ENCODE measurements around the gene NOP16.

NOP16 gene

GRCh38 chr5:176426876-176427275 is 38.5 kb upstream of the NOP16 start:
- H3K9ac ChIP-seq (ENCODE audit: low read length): no peak overlapping the region

GRCh38 chr5:176425791-176426190 is 37.4 kb upstream of the NOP16 start:
- H3K56ac ChIP-seq (ENCODE audit: low read length): no peak overlapping the region
- no peak for DNase-seq
- H2BK15ac ChIP-seq (replicated peaks; ENCODE audit: low read depth): no peak overlapping the region
- no peak overlapping the region for H3K9ac ChIP-seq (ENCODE audit: low read length)
- H2AK5ac ChIP-seq (ENCODE audit: low read length): no peak overlapping the region
- H3K4me3 ChIP-seq (ENCODE audit: low read length): no peak overlapping the region
- no peak overlapping the region for H3K27ac ChIP-seq (ENCODE audit: low read depth, low read length)
- no peaks in the 10 kb centered on the region for H3K79me1 ChIP-seq (ENCODE audit: low read length)
- H3K36me3 ChIP-seq (ENCODE audit: control insufficient read depth, insufficient read depth, low read length): no peaks in the 10 kb centered on the region
- no peak overlapping the region for H2BK120ac ChIP-seq (ENCODE audit: low read depth, low read length)
- no peak overlapping the region for H3K18ac ChIP-seq (ENCODE audit: low read length)
- no peaks in the 10 kb centered on the region for H3K27me3 ChIP-seq (ENCODE audit: insufficient read depth, low read length, poor library complexity)
- no peak overlapping the region for H3K4me2 ChIP-seq (ENCODE audit: low read length)
- H3K23ac ChIP-seq (ENCODE audit: low read length): no peak overlapping the region
- H2BK5ac ChIP-seq (ENCODE audit: low read length): no peak overlapping the region
- no peaks in the 10 kb centered on the region for H3K4me1 ChIP-seq (ENCODE audit: control insufficient read depth, low read depth, low read length)
- no peak overlapping the region for H4K8ac ChIP-seq (ENCODE audit: low read depth, low read length)
- no peaks in the 10 kb centered on the region for H3K79me2 ChIP-seq (ENCODE audit: control insufficient read depth, insufficient read depth, low read length)
- H4K5ac ChIP-seq (ENCODE audit: low read length): no peak overlapping the region
- no CpG with 5 or more reads among the region's 1 CpG for WGBS (ENCODE audit: extremely low coverage, insufficient coverage, low lambda C conversion rate)
- no peak overlapping the region for H3K4ac ChIP-seq (ENCODE audit: low read depth, low read length)

More at GRCh38 chr5:176426876-176427275, 38.5 kb upstream of the NOP16 start:
- no peak overlapping the region for H2BK15ac ChIP-seq (replicated peaks; ENCODE audit: low read depth)
- no peak overlapping the region for H3K27ac ChIP-seq (ENCODE audit: low read depth, low read length)
- no peak for DNase-seq
- H2AK5ac ChIP-seq (ENCODE audit: low read length): no peak overlapping the region
- H2BK120ac ChIP-seq (ENCODE audit: low read depth, low read length): no peak overlapping the region
- no peak overlapping the region for H3K23ac ChIP-seq (ENCODE audit: low read length)
- no peaks in the 10 kb centered on the region for H3K79me1 ChIP-seq (ENCODE audit: low read length)
- WGBS (ENCODE audit: extremely low coverage, insufficient coverage, low lambda C conversion rate): no CpG with 5 or more reads among the region's 1 CpG
- H4K5ac ChIP-seq (ENCODE audit: low read length): no peak overlapping the region
- H3K4me1 ChIP-seq (ENCODE audit: control insufficient read depth, low read depth, low read length): no peaks in the 10 kb centered on the region
- no peak overlapping the region for H4K8ac ChIP-seq (ENCODE audit: low read depth, low read length)
- H3K4me3 ChIP-seq (ENCODE audit: low read length): no peak overlapping the region
- no peak overlapping the region for H3K4me2 ChIP-seq (ENCODE audit: low read length)
- no peaks in the 10 kb centered on the region for H3K79me2 ChIP-seq (ENCODE audit: control insufficient read depth, insufficient read depth, low read length)
- no peak overlapping the region for H3K18ac ChIP-seq (ENCODE audit: low read length)
- H3K4ac ChIP-seq (ENCODE audit: low read depth, low read length): no peak overlapping the region
- no peaks in the 10 kb centered on the region for H3K36me3 ChIP-seq (ENCODE audit: control insufficient read depth, insufficient read depth, low read length)
- no peak overlapping the region for H3K56ac ChIP-seq (ENCODE audit: low read length)
- H2BK5ac ChIP-seq (ENCODE audit: low read length): no peak overlapping the region
- H3K27me3 ChIP-seq (ENCODE audit: insufficient read depth, low read length, poor library complexity): no peaks in the 10 kb centered on the region

- WGBS (ENCODE audit: extremely low coverage, insufficient coverage, low lambda C conversion rate): no CpG with 5 or more reads among the region's 1 CpG
- no peak overlapping the region for H2BK15ac ChIP-seq (replicated peaks; ENCODE audit: low read depth)
- no peaks in the 10 kb centered on the region for H3K36me3 ChIP-seq (ENCODE audit: control insufficient read depth, insufficient read depth, low read length)
- no peaks in the 10 kb centered on the region for H3K79me2 ChIP-seq (ENCODE audit: control insufficient read depth, insufficient read depth, low read length)
- H3K23ac ChIP-seq (ENCODE audit: low read length): no peak overlapping the region
- H3K4me1 ChIP-seq (ENCODE audit: control insufficient read depth, low read depth, low read length): no peaks in the 10 kb centered on the region
- H2BK5ac ChIP-seq (ENCODE audit: low read length): no peak overlapping the region
- no peak overlapping the region for H2AK5ac ChIP-seq (ENCODE audit: low read length)
- no peak overlapping the region for H3K4me2 ChIP-seq (ENCODE audit: low read length)
- no peak for DNase-seq
- H4K8ac ChIP-seq (ENCODE audit: low read depth, low read length): no peak overlapping the region
- no peak overlapping the region for H3K27ac ChIP-seq (ENCODE audit: low read depth, low read length)
- no peaks in the 10 kb centered on the region for H3K79me1 ChIP-seq (ENCODE audit: low read length)
- H3K56ac ChIP-seq (ENCODE audit: low read length): no peak overlapping the region
- no peak overlapping the region for H4K5ac ChIP-seq (ENCODE audit: low read length)
- H3K4me3 ChIP-seq (ENCODE audit: low read length): no peak overlapping the region
- H3K27me3 ChIP-seq (ENCODE audit: insufficient read depth, low read length, poor library complexity): no peaks in the 10 kb centered on the region
- H3K18ac ChIP-seq (ENCODE audit: low read length): no peak overlapping the region
- H3K9ac ChIP-seq (ENCODE audit: low read length): no peak overlapping the region
- H2BK120ac ChIP-seq (ENCODE audit: low read depth, low read length): no peak overlapping the region
- H3K4ac ChIP-seq (ENCODE audit: low read depth, low read length): no peak overlapping the region
Observed at GRCh38 chr5:176425138-176425537, 36.7 kb upstream of the NOP16 start.

GRCh38 chr5:176424181-176424580 is 35.8 kb upstream of the NOP16 start:
- Histone ChIP-seq H3K9ac (ENCODE audit: low read length) (no peak overlapping the region), H3K27me3 (ENCODE audit: insufficient read depth, low read length, poor library complexity) (no peaks in the 10 kb centered on the region), H2BK15ac (replicated peaks; ENCODE audit: low read depth) (no peak overlapping the region), H4K5ac (ENCODE audit: low read length) (no peak overlapping the region), H4K8ac (ENCODE audit: low read depth, low read length) (no peak overlapping the region), H2AK5ac (ENCODE audit: low read length) (no peak overlapping the region), H3K4ac (ENCODE audit: low read depth, low read length) (no peak overlapping the region), H3K4me2 (ENCODE audit: low read length) (no peak overlapping the region), H3K56ac (ENCODE audit: low read length) (no peak overlapping the region), H3K4me1 (ENCODE audit: control insufficient read depth, low read depth, low read length) (no peaks in the 10 kb centered on the region), H3K4me3 (ENCODE audit: low read length) (no peak overlapping the region), H3K18ac (ENCODE audit: low read length) (no peak overlapping the region), H3K79me1 (ENCODE audit: low read length) (no peaks in the 10 kb centered on the region), H3K23ac (ENCODE audit: low read length) (no peak overlapping the region), H3K27ac (ENCODE audit: low read depth, low read length) (no peak overlapping the region), H2BK5ac (ENCODE audit: low read length) (no peak overlapping the region), H3K36me3 (ENCODE audit: control insufficient read depth, insufficient read depth, low read length) (no peaks in the 10 kb centered on the region), H2BK120ac (ENCODE audit: low read depth, low read length) (no peak overlapping the region), H3K79me2 (ENCODE audit: control insufficient read depth, insufficient read depth, low read length) (no peaks in the 10 kb centered on the region)
- DNase-seq: no peak
- WGBS (ENCODE audit: extremely low coverage, insufficient coverage, low lambda C conversion rate): no CpG with 5 or more reads among the region's 3 CpGs

- no peaks in the 10 kb centered on the region for H3K4me1 ChIP-seq (ENCODE audit: control insufficient read depth, low read depth, low read length)
- H3K4me2 ChIP-seq (ENCODE audit: low read length): no peak overlapping the region
- no peak overlapping the region for H2AK5ac ChIP-seq (ENCODE audit: low read length)
- H4K8ac ChIP-seq (ENCODE audit: low read depth, low read length): no peak overlapping the region
- H4K5ac ChIP-seq (ENCODE audit: low read length): no peak overlapping the region
- H3K79me1 ChIP-seq (ENCODE audit: low read length): no peaks in the 10 kb centered on the region
- peak; percentile 59 for DNase-seq
- H3K23ac ChIP-seq (ENCODE audit: low read length): no peak overlapping the region
- H3K79me2 ChIP-seq (ENCODE audit: control insufficient read depth, insufficient read depth, low read length): no peaks in the 10 kb centered on the region
- no peaks in the 10 kb centered on the region for H3K27me3 ChIP-seq (ENCODE audit: insufficient read depth, low read length, poor library complexity)
- no peak overlapping the region for H3K56ac ChIP-seq (ENCODE audit: low read length)
- no peak overlapping the region for H3K4ac ChIP-seq (ENCODE audit: low read depth, low read length)
- H2BK120ac ChIP-seq (ENCODE audit: low read depth, low read length): no peak overlapping the region
- no CpG with 5 or more reads among the region's 2 CpGs for WGBS (ENCODE audit: extremely low coverage, insufficient coverage, low lambda C conversion rate)
- peak overlapping the region; percentile 60 for H3K27ac ChIP-seq (ENCODE audit: low read depth, low read length)
- H3K18ac ChIP-seq (ENCODE audit: low read length): no peak overlapping the region
- H2BK15ac ChIP-seq (replicated peaks; ENCODE audit: low read depth): no peak overlapping the region
- H3K9ac ChIP-seq (ENCODE audit: low read length): no peak overlapping the region
- no peaks in the 10 kb centered on the region for H3K36me3 ChIP-seq (ENCODE audit: control insufficient read depth, insufficient read depth, low read length)
- H3K4me3 ChIP-seq (ENCODE audit: low read length): no peak overlapping the region
- H2BK5ac ChIP-seq (ENCODE audit: low read length): no peak overlapping the region
Observed at GRCh38 chr5:176420972-176421544, 32.7 kb upstream of the NOP16 start.

GRCh38 chr5:176420086-176420485 is 31.7 kb upstream of the NOP16 start:
- Histone ChIP-seq H3K27me3 (ENCODE audit: insufficient read depth, low read length, poor library complexity) (no peaks in the 10 kb centered on the region), H3K27ac (ENCODE audit: low read depth, low read length) (no peak overlapping the region), H3K4me3 (ENCODE audit: low read length) (no peak overlapping the region), H3K18ac (ENCODE audit: low read length) (no peak overlapping the region), H3K23ac (ENCODE audit: low read length) (no peak overlapping the region), H4K8ac (ENCODE audit: low read depth, low read length) (no peak overlapping the region), H2BK15ac (replicated peaks; ENCODE audit: low read depth) (no peak overlapping the region), H3K9ac (ENCODE audit: low read length) (no peak overlapping the region), H3K79me1 (ENCODE audit: low read length) (no peaks in the 10 kb centered on the region), H4K5ac (ENCODE audit: low read length) (no peak overlapping the region), H3K4me1 (ENCODE audit: control insufficient read depth, low read depth, low read length) (no peaks in the 10 kb centered on the region), H2AK5ac (ENCODE audit: low read length) (no peak overlapping the region), H3K4me2 (ENCODE audit: low read length) (no peak overlapping the region), H3K4ac (ENCODE audit: low read depth, low read length) (no peak overlapping the region), H2BK120ac (ENCODE audit: low read depth, low read length) (no peak overlapping the region), H3K79me2 (ENCODE audit: control insufficient read depth, insufficient read depth, low read length) (no peaks in the 10 kb centered on the region), H2BK5ac (ENCODE audit: low read length) (no peak overlapping the region), H3K36me3 (ENCODE audit: control insufficient read depth, insufficient read depth, low read length) (no peaks in the 10 kb centered on the region), H3K56ac (ENCODE audit: low read length) (no peak overlapping the region)
- no CpG with 5 or more reads among the region's 5 CpGs for WGBS (ENCODE audit: extremely low coverage, insufficient coverage, low lambda C conversion rate)
- DNase-seq: no peak

All from mesendoderm (in vitro differentiated cells).